ENCODE results near the gene CXCL3. TPM values are rescaled to one million over a fixed set of nuclear protein-coding genes. Genes with fewer than 3 reads are reported as not detected.

Gene CXCL3
- 1 to 10 TPM in 1 of 4 donors, not detected in 3; 1.0 TPM for total RNA-seq

GRCh38 chr4:74038425-74039314, at the start of gene CXCL3:
CXCL3 (minus strand) TSS chr4:74038689; CDS start chr4:74038611, 78 bp downstream.
- Histone ChIP-seq H3K4me1 (peaks cover 14% of the 10 kb centered on the region), H3K9me3 (no peaks in the 10 kb centered on the region), H3K27ac (peak within 1 kb of the TSS; percentile 33), H3K27me3 (no peaks in the 10 kb centered on the region), H3K36me3 (no peaks in the 10 kb centered on the region), H3K4me3 (peak within 1 kb of the TSS; percentile 78)
- peak; percentile 79 to 84 for DNase-seq (ENCODE audit: low spot score in 2 of 2)
- TF ChIP-seq POLR2A (IDR thresholded peaks at IDR 0.05): no peak
- TF ChIP-seq CTCF (IDR thresholded peaks at IDR 0.05): peak in 1 of 2 donors; percentile 52
- no peak for TF ChIP-seq EP300 (IDR thresholded peaks at IDR 0.05)
- TF ChIP-seq POLR2AphosphoS5 (IDR thresholded peaks at IDR 0.05): no peak
- 2% methylated on average over 13 of the region's 64 CpGs for WGBS

- Histone ChIP-seq H3K27ac (no peak overlapping the region), H3K9me3 (no peaks in the 10 kb centered on the region), H3K4me1 (no peaks in the 10 kb centered on the region), H3K36me3 (no peaks in the 10 kb centered on the region), H3K27me3 (no peaks in the 10 kb centered on the region), H3K4me3 (no peak overlapping the region)
- no peak for TF ChIP-seq POLR2A (IDR thresholded peaks at IDR 0.05)
- no peak for TF ChIP-seq POLR2AphosphoS5 (IDR thresholded peaks at IDR 0.05)
- TF ChIP-seq CTCF (IDR thresholded peaks at IDR 0.05): no peak
- no peak for TF ChIP-seq EP300 (IDR thresholded peaks at IDR 0.05)
- DNase-seq (ENCODE audit: low spot score in 2 of 2): no peak
Observed at GRCh38 chr4:74087481-74087880, 49.0 kb upstream of the CXCL3 start.

- no peak for TF ChIP-seq CTCF (IDR thresholded peaks at IDR 0.05)
- TF ChIP-seq EP300 (IDR thresholded peaks at IDR 0.05): no peak
- TF ChIP-seq POLR2A (IDR thresholded peaks at IDR 0.05): no peak
- no peak for TF ChIP-seq POLR2AphosphoS5 (IDR thresholded peaks at IDR 0.05)
- no peaks in the 10 kb centered on the region for H3K27me3 ChIP-seq
- no peaks in the 10 kb centered on the region for H3K9me3 ChIP-seq
- no peaks in the 10 kb centered on the region for H3K4me1 ChIP-seq
- no peaks in the 10 kb centered on the region for H3K36me3 ChIP-seq
- H3K27ac ChIP-seq: no peak overlapping the region
- no peak overlapping the region for H3K4me3 ChIP-seq
- no peak for DNase-seq (ENCODE audit: low spot score in 2 of 2)
- WGBS: 77% methylated on average over 4 of the region's 4 CpGs
Observed at GRCh38 chr4:74085669-74086068, 47.2 kb upstream of the CXCL3 start.

- Histone ChIP-seq H3K4me3 (no peak overlapping the region), H3K9me3 (no peaks in the 10 kb centered on the region), H3K27me3 (no peaks in the 10 kb centered on the region), H3K36me3 (no peaks in the 10 kb centered on the region), H3K27ac (no peak overlapping the region), H3K4me1 (no peaks in the 10 kb centered on the region)
- WGBS: 77% methylated on average over 4 of the region's 4 CpGs
- no peak for TF ChIP-seq POLR2AphosphoS5 (IDR thresholded peaks at IDR 0.05)
- DNase-seq (ENCODE audit: low spot score in 2 of 2): no peak
Observed at GRCh38 chr4:74084984-74085383, 46.5 kb upstream of the CXCL3 start.

- H3K27ac ChIP-seq: no peak overlapping the region
- WGBS: 91% methylated on average over 2 of the region's 2 CpGs
Observed at GRCh38 chr4:74083546-74083945, 45.1 kb upstream of the CXCL3 start.

More at GRCh38 chr4:74083546-74083945, 45.1 kb upstream of the CXCL3 start:
- no peak for DNase-seq (ENCODE audit: low spot score in 2 of 2)
- Histone ChIP-seq H3K36me3 (no peaks in the 10 kb centered on the region), H3K4me3 (no peak overlapping the region), H3K4me1 (no peaks in the 10 kb centered on the region), H3K9me3 (no peaks in the 10 kb centered on the region), H3K27me3 (no peaks in the 10 kb centered on the region)
- TF ChIP-seq CTCF (IDR thresholded peaks at IDR 0.05) (no peak), EP300 (IDR thresholded peaks at IDR 0.05) (no peak), POLR2AphosphoS5 (IDR thresholded peaks at IDR 0.05) (no peak), POLR2A (IDR thresholded peaks at IDR 0.05) (no peak)
